ENCODE measurements around the gene EIF2S3B.
"Not testable (repeated sequence)": the region's sequence is repeated elsewhere in the genome, so short reads cannot be mapped to it uniquely, and the experiment has no call there.

EIF2S3B gene

GRCh38 chr12:10505620-10506019 lies at the start of gene EIF2S3B:
TSS of gene EIF2S3B (plus strand) at chr12:10505890. CDS start at chr12:10505903, 13 bp downstream.
- no peak for DNase-seq

- no peak for DNase-seq
Measured at GRCh38 chr12:10456856-10457255, 48.8 kb upstream of the EIF2S3B start.

GRCh38 chr12:10457760-10458159 lies 47.9 kb upstream of the EIF2S3B start:
- no peak for DNase-seq

- no peak for DNase-seq
Measured at GRCh38 chr12:10466311-10466710, 39.4 kb upstream of the EIF2S3B start.

- no peak for DNase-seq
Measured at GRCh38 chr12:10469701-10470100, 36.0 kb upstream of the EIF2S3B start.

- DNase-seq = not testable (repeated sequence)
Measured at GRCh38 chr12:10472808-10473207, 32.9 kb upstream of the EIF2S3B start.

- DNase-seq = not testable (repeated sequence)
Measured at GRCh38 chr12:10481901-10482300, 23.8 kb upstream of the EIF2S3B start.

GRCh38 chr12:10487328-10487727 lies 18.4 kb upstream of the EIF2S3B start:
- DNase-seq = not testable (repeated sequence)

- no peak for DNase-seq
Measured at GRCh38 chr12:10491766-10492165, 13.9 kb upstream of the EIF2S3B start.

GRCh38 chr12:10497602-10498001 lies 8.1 kb upstream of the EIF2S3B start:
- DNase-seq = no peak

GRCh38 chr12:10498042-10498441 lies 7.6 kb upstream of the EIF2S3B start:
- DNase-seq = no peak

- DNase-seq = no peak
Measured at GRCh38 chr12:10501030-10501429, 4.7 kb upstream of the EIF2S3B start.

- DNase-seq = no peak
Measured at GRCh38 chr12:10503460-10503859, 2.2 kb upstream of the EIF2S3B start.

GRCh38 chr12:10511756-10512355 lies 6.2 kb downstream of the EIF2S3B start:
- DNase-seq = no peak

- DNase-seq = no peak
Measured at GRCh38 chr12:10512798-10513197, 7.1 kb downstream of the EIF2S3B start.

GRCh38 chr12:10521555-10521954 lies 15.9 kb downstream of the EIF2S3B start:
- DNase-seq = no peak

GRCh38 chr12:10528174-10528953 lies 22.7 kb downstream of the EIF2S3B start:
- no peak for DNase-seq

- DNase-seq = no peak
Measured at GRCh38 chr12:10529603-10530002, 23.9 kb downstream of the EIF2S3B start.

- DNase-seq = no peak
Measured at GRCh38 chr12:10537721-10538120, 32.0 kb downstream of the EIF2S3B start.

- DNase-seq = no peak
Measured at GRCh38 chr12:10540776-10541205, 35.1 kb downstream of the EIF2S3B start.

GRCh38 chr12:10543499-10543898 lies 37.8 kb downstream of the EIF2S3B start:
- no peak for DNase-seq

- no peak for DNase-seq
Measured at GRCh38 chr12:10551375-10551774, 45.7 kb downstream of the EIF2S3B start.

- DNase-seq = no peak
Measured at GRCh38 chr12:10553148-10553547, 47.5 kb downstream of the EIF2S3B start.

GRCh38 chr12:10554228-10554755 lies 48.6 kb downstream of the EIF2S3B start:
- DNase-seq = no peak
